Endodermal cell (in vitro differentiated cells): Measurements from ENCODE around the gene ZNF23. TPM values are rescaled to one million over a fixed set of nuclear protein-coding genes. Genes with fewer than 3 reads are reported as not detected.

Source experiments
- DNase-seq: peaks from one replicate; pipeline ENCODE4 v3.0.0-alpha.2; 2017
- H3K27ac ChIP-seq: 2 replicates; pipeline ENCODE4 v1.5.1; 2013; ENCODE audit warnings: mild to moderate bottlenecking, low read depth, low read length, moderate library complexity
- H3K27me3 ChIP-seq: 2 replicates; pipeline ENCODE4 v1.6.1; 2013; ENCODE audit warnings: mild to moderate bottlenecking, low read length, moderate library complexity; ENCODE audit not compliant: insufficient read depth, control insufficient read depth, poor library complexity, severe bottlenecking
- H3K36me3 ChIP-seq: 2 replicates; pipeline ENCODE4 v1.7.0; 2013; ENCODE audit warnings: mild to moderate bottlenecking, low read length, moderate library complexity; ENCODE audit not compliant: control insufficient read depth, insufficient read depth
- H3K4me1 ChIP-seq: one replicate; pipeline ENCODE4 v1.7.0; 2013; ENCODE audit warnings: low read length; ENCODE audit not compliant: control insufficient read depth, insufficient read depth
- H3K4me3 ChIP-seq: 2 replicates; pipeline ENCODE4 v1.5.1; 2013; ENCODE audit warnings: mild to moderate bottlenecking, low read length, moderate library complexity
- H3K9ac ChIP-seq: 2 replicates; pipeline ENCODE4 v1.6.1; 2013; ENCODE audit warnings: mild to moderate bottlenecking, low read length, moderate library complexity; ENCODE audit not compliant: poor library complexity, severe bottlenecking; ENCODE audit errors: extremely low read depth
- H3K9me3 ChIP-seq: 2 replicates; pipeline ENCODE4 v1.6.1; 2013; ENCODE audit warnings: mild to moderate bottlenecking, low read length, moderate library complexity; ENCODE audit not compliant: control insufficient read depth
- H3K27ac Mint-ChIP-seq: 2 replicates; pipeline ENCODE4 v1.8.0; 2020; ENCODE audit warnings: mixed read lengths
- H3K27me3 Mint-ChIP-seq: 2 replicates; pipeline ENCODE4 v1.8.0; 2021; ENCODE audit warnings: mild to moderate bottlenecking, mixed read lengths; ENCODE audit not compliant: insufficient read depth
- H3K36me3 Mint-ChIP-seq: 2 replicates; pipeline ENCODE4 v1.8.0; 2020; ENCODE audit warnings: low read depth, mixed read lengths
- H3K4me1 Mint-ChIP-seq: 2 replicates; pipeline ENCODE4 v1.8.0; 2020; ENCODE audit warnings: mixed read lengths
- H3K4me3 Mint-ChIP-seq: 2 replicates; pipeline ENCODE4 v1.8.0; 2020; ENCODE audit warnings: mild to moderate bottlenecking, moderate library complexity, mixed read lengths
- H3K9me3 Mint-ChIP-seq: 2 replicates; pipeline ENCODE4 v1.8.0; 2020; ENCODE audit warnings: mild to moderate bottlenecking, mixed read lengths
- WGBS, 2 experiments: methylation state at CpG; one replicate each; pipeline versions ENCODE4 v1.1.5 to v1.1.7; 2013; ENCODE audit warnings: missing lambda C conversion rate in 2 of 2, mixed read lengths in 1 of 2; ENCODE audit not compliant: insufficient coverage in 1 of 2, insufficient read length in 1 of 2; 5-methylcytosine and 5-hydroxymethylcytosine counted together
- total RNA-seq, 2 donors: library from RNA; stranded (reverse); fragmentation: NEBNext Ultra II Directional in 1 of 2; extraction: Animal tissue kit (Norgen Biotek cat#: 25700) in 1 of 2; gene quantifications; 2 replicates in 1 of 2; 3 replicates in 1 of 2; pipeline ENCODE4 v1.2.1, GENCODE V29; 2021
- TF ChIP-seq, protein P1 (sequence below): fragments of 200-600 bp; sonication (generic); conservative IDR thresholded peaks from 2 replicates; pipeline ENCODE4 v1.5.0; 2021; ENCODE audit warnings: antibody characterized with exemption, mild to moderate bottlenecking

The ZNF23 gene
- total RNA-seq, 2 donors from 2014 or later, result 9.4 to 13.6 TPM

DNA sequence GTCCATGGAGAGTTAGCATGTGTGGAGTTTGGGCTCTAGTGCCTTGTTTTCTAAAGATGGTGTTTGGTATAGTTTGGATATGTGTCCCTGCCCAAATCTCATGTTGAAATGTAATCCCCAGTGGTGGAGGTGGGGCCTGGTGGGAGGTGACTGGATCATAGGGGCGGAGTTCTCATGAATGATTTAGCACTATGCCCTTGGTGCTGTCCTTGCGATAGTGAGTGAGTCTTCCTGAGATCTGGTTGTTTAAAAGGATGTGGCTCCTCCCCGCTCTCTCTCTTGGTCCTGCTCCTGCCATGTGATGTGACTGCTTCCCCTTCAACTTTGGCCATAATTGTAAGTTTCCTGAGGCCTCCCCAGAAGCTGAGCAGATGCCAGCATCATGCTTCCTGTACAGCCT lies 36.0 kb upstream of the ZNF23 start:
- H3K27ac ChIP-seq, result no peak overlapping the region
- H3K27ac Mint-ChIP-seq, result no peak overlapping the region
- WGBS, 2 experiments, result 93 to 95% methylated on average over 3 of the region's 3 CpGs
- H3K36me3 Mint-ChIP-seq, result no peaks in the 10 kb centered on the region
- no peaks in the 10 kb centered on the region for H3K27me3 ChIP-seq
- H3K4me1 ChIP-seq, result no peaks in the 10 kb centered on the region
- peaks cover 2% of the 10 kb centered on the region for H3K27me3 Mint-ChIP-seq
- no peak overlapping the region for H3K4me3 Mint-ChIP-seq
- TF ChIP-seq, protein P1, sequence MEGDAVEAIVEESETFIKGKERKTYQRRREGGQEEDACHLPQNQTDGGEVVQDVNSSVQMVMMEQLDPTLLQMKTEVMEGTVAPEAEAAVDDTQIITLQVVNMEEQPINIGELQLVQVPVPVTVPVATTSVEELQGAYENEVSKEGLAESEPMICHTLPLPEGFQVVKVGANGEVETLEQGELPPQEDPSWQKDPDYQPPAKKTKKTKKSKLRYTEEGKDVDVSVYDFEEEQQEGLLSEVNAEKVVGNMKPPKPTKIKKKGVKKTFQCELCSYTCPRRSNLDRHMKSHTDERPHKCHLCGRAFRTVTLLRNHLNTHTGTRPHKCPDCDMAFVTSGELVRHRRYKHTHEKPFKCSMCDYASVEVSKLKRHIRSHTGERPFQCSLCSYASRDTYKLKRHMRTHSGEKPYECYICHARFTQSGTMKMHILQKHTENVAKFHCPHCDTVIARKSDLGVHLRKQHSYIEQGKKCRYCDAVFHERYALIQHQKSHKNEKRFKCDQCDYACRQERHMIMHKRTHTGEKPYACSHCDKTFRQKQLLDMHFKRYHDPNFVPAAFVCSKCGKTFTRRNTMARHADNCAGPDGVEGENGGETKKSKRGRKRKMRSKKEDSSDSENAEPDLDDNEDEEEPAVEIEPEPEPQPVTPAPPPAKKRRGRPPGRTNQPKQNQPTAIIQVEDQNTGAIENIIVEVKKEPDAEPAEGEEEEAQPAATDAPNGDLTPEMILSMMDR, result no peak
- no peak for DNase-seq
- no peak overlapping the region for H3K9ac ChIP-seq
- no peaks in the 10 kb centered on the region for H3K36me3 ChIP-seq
- H3K9me3 ChIP-seq, result no peaks in the 10 kb centered on the region
- H3K9me3 Mint-ChIP-seq, result no peaks in the 10 kb centered on the region
- no peaks in the 10 kb centered on the region for H3K4me1 Mint-ChIP-seq
- no peak overlapping the region for H3K4me3 ChIP-seq

DNA sequence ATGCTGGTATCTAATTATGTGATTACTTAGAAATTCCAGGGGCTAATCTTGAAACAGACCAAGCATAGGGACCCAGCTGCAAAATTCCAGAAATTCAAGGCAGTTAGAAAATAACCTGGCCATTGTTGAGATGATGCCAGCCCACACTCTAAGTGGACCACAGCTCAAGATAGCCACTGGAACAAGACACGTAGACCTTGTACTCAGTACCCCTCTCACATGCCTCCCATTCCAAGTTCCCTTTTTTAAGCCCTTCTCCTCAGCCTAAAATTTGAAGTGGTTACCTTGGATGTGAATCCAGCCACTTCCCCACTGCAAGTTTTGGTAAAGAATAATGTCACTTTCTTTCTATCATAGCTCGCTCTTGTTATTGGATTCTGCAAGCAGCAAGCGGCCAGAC lies 31.2 kb upstream of the ZNF23 start:
- Mint-ChIP-seq H3K36me3 (no peaks in the 10 kb centered on the region), H3K9me3 (no peaks in the 10 kb centered on the region), H3K4me1 (no peaks in the 10 kb centered on the region), H3K27ac (no peak overlapping the region), H3K27me3 (peaks cover 19% of the 10 kb centered on the region), H3K4me3 (no peak overlapping the region)
- Histone ChIP-seq H3K9me3 (no peaks in the 10 kb centered on the region), H3K4me1 (no peaks in the 10 kb centered on the region), H3K9ac (no peak overlapping the region), H3K4me3 (no peak overlapping the region), H3K36me3 (no peaks in the 10 kb centered on the region), H3K27ac (no peak overlapping the region), H3K27me3 (peaks cover 17% of the 10 kb centered on the region)
- no peak for DNase-seq
- WGBS, 2 experiments, result 76 to 87% methylated on average over 3 of the region's 3 CpGs
- TF ChIP-seq, protein P1, result no peak

- TF ChIP-seq, protein P1, result no peak
- H3K27me3 Mint-ChIP-seq, result peaks cover 19% of the 10 kb centered on the region
These were observed 30.7 kb upstream of the ZNF23 start for GRCh38 chr16:71492786-71493185.

More at GRCh38 chr16:71492786-71493185, 30.7 kb upstream of the ZNF23 start:
- Mint-ChIP-seq H3K9me3 (no peaks in the 10 kb centered on the region), H3K27ac (no peak overlapping the region), H3K4me3 (no peak overlapping the region), H3K4me1 (no peaks in the 10 kb centered on the region), H3K36me3 (no peaks in the 10 kb centered on the region)
- Histone ChIP-seq H3K27ac (no peak overlapping the region), H3K9me3 (no peaks in the 10 kb centered on the region), H3K4me1 (no peaks in the 10 kb centered on the region), H3K9ac (no peak overlapping the region), H3K36me3 (no peaks in the 10 kb centered on the region), H3K4me3 (no peak overlapping the region), H3K27me3 (peaks cover 20% of the 10 kb centered on the region)
- DNase-seq, result no peak
- 83 to 85% methylated on average over 1 to 2 of the region's 2 CpGs for WGBS, 2 experiments
